ENCODE measurements around the gene SLCO3A1.
"Not testable (repeated sequence)": the region's sequence is repeated elsewhere in the genome, so short reads cannot be mapped to it uniquely, and the experiment has no call there.

The SLCO3A1 gene

GRCh38 chr15:92205255-92205739 lies 351.8 kb downstream of the SLCO3A1 start:
- Histone ChIP-seq H3K27ac (replicated peaks) (no peak overlapping the region), H3K27me3 (ENCODE audit: insufficient read depth, poor library complexity, severe bottlenecking) (no peaks in the 10 kb centered on the region), H3K4me3 (replicated peaks; ENCODE audit: insufficient read depth, low read length) (no peak overlapping the region)
- TF ChIP-seq, protein P1, sequence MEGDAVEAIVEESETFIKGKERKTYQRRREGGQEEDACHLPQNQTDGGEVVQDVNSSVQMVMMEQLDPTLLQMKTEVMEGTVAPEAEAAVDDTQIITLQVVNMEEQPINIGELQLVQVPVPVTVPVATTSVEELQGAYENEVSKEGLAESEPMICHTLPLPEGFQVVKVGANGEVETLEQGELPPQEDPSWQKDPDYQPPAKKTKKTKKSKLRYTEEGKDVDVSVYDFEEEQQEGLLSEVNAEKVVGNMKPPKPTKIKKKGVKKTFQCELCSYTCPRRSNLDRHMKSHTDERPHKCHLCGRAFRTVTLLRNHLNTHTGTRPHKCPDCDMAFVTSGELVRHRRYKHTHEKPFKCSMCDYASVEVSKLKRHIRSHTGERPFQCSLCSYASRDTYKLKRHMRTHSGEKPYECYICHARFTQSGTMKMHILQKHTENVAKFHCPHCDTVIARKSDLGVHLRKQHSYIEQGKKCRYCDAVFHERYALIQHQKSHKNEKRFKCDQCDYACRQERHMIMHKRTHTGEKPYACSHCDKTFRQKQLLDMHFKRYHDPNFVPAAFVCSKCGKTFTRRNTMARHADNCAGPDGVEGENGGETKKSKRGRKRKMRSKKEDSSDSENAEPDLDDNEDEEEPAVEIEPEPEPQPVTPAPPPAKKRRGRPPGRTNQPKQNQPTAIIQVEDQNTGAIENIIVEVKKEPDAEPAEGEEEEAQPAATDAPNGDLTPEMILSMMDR (IDR thresholded peaks at IDR 0.05; ENCODE audit: insufficient read depth, low read length): no peak
- TF ChIP-seq REST (IDR thresholded peaks at IDR 0.05; ENCODE audit: insufficient replicate concordance, low read depth) (no peak), SPI1 (IDR thresholded peaks at IDR 0.05; ENCODE audit: borderline replicate concordance, low read depth) (no peak), POLR2AphosphoS5 (IDR thresholded peaks at IDR 0.05; ENCODE audit: low read depth) (no peak), GABPA (IDR thresholded peaks at IDR 0.05; ENCODE audit: low read depth) (no peak)
- DNase-seq (ENCODE audit: low read depth in 1 of 2, low spot score in 1 of 2): no peak

DNA sequence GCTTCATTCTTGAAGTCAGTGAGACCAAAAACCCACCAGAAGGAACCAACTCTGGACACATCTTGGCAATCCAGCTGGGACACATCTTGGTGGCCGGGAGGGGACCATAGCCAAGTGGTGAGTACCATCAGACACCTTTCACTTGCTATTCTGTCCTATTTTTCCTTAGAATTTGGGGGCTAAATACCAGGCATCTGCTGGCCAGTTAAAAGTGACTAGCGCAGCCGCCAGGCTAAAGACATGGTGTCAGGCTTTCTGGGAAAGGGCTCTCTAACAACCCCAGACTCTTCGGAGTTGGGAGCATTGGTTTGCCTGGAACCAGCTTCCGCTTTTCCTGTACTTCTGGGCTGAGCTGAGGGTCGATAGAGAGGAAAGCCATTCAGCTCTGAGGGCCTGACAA lies 354.1 kb downstream of the SLCO3A1 start:
- H3K27me3 ChIP-seq (ENCODE audit: insufficient read depth, poor library complexity, severe bottlenecking); DNase-seq (ENCODE audit: low read depth in 1 of 2, low spot score in 1 of 2); H3K4me3 ChIP-seq (replicated peaks; ENCODE audit: insufficient read depth, low read length); H3K27ac ChIP-seq (replicated peaks): not testable (repeated sequence)

Data from HL-60 (cell line).